ENCODE results near the gene PLEKHA3.
"Not testable (repeated sequence)": the region's sequence is repeated elsewhere in the genome, so short reads cannot be mapped to it uniquely, and the experiment has no call there.

PLEKHA3 gene

DNA sequence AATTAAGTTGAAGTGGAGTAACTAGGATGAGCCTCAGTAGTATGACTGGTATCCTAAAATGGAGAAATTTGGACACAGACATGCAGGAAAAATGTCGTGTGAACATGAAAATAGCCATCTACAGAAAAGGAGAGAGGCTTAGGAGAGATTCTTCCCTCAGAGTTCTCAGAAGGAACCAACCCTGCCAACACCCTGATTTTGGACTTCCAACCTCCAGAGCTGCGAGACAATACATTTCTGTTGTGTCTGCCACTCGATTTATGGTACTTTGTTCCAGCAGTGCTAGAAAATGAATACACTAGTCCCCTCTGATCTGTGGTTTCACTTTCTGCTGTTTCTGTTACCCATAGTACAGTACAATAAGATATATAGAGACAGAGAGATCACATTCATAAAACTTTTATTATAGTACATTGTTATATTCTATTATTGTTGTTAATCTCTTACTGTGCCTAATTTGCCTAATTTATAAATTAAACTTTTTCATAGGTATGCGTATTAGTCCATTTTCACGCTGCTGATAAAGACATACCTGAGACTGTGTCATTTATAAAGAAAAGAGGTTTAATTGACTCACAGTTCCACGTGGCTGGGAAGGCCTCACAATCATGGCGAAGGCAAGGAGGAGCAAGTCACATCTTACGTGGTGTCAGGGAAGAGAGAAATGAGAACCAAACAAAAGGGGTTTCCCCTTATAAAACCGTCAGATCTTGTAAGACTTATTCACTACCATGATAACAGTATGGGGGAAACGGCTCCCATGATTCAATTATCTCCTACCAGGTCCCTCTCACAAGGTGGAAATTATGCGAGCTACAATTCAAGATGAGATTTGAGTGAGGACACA lies 41.3 kb downstream of the PLEKHA3 start:
- no peak for DNase-seq (ENCODE audit: low read depth)
- TF ChIP-seq, protein P1, sequence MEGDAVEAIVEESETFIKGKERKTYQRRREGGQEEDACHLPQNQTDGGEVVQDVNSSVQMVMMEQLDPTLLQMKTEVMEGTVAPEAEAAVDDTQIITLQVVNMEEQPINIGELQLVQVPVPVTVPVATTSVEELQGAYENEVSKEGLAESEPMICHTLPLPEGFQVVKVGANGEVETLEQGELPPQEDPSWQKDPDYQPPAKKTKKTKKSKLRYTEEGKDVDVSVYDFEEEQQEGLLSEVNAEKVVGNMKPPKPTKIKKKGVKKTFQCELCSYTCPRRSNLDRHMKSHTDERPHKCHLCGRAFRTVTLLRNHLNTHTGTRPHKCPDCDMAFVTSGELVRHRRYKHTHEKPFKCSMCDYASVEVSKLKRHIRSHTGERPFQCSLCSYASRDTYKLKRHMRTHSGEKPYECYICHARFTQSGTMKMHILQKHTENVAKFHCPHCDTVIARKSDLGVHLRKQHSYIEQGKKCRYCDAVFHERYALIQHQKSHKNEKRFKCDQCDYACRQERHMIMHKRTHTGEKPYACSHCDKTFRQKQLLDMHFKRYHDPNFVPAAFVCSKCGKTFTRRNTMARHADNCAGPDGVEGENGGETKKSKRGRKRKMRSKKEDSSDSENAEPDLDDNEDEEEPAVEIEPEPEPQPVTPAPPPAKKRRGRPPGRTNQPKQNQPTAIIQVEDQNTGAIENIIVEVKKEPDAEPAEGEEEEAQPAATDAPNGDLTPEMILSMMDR (conservative IDR thresholded peaks at IDR 0.05; ENCODE audit: control insufficient read depth, insufficient read depth, low read depth, low read length): no peak
- no peak overlapping the region for H3K4me3 ChIP-seq (ENCODE audit: control insufficient read depth, low read depth, low read length)

DNA sequence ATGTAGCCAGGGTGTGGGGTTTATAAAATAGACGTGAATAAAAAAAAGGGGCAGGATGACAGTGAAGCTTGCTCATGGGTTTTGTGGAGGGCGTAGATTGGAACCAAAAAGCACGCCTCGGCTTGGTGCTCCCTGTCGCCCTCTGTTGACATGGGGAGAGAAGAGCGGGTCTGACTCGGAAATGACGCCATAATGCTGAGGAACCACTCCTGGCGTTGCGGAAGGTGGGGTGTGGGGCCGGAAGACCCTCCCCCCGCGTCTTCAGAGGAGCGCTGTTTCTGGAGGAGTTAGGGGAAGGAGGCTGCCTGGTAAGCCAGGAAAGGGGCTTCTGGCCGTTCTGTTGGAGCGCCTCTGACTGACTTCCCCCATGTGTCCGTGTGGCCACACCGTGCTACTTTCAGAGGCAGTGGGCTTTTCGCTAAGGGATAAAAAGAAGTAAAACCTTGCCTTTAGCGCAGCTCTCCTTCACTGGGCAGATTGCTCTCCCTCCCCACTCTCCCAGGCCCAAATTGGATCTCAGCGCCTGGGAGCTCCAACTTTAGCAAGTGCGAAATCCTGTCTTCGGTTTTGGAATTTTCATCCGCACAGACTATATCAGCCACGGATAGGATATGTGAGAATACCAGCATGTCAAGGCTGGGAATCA lies 42.8 kb downstream of the PLEKHA3 start:
- TF ChIP-seq, protein P1 (conservative IDR thresholded peaks at IDR 0.05; ENCODE audit: control insufficient read depth, insufficient read depth, low read depth, low read length): peak; percentile 85
- peak overlapping the region; percentile 78 for H3K4me3 ChIP-seq (ENCODE audit: control insufficient read depth, low read depth, low read length)
- DNase-seq (ENCODE audit: low read depth): peak; percentile 84

DNA sequence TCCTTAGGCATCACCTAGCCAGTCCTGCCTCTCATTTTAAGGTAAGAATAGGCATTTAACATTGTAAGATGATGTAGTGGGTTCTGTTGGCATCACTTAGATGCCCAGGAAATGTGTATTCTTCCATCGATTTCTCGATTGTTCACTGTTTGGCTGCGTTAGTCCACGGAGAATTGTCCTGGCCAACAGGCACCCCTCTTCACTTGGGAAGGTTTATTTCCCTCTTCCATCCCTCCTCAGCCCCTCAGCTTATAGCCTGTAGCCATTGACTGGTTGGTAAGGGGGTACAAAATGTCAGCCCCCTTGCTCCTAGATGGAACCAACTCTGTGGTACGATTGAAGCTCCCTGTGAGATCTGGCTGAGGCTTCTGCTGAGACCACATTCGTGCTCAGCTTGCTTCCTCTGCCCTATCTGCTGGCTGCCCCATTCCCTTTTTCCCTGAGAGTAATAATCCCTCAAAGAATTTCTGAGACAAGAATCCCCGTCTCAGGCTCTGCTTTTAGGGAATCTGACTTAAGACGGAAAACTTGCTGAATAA lies 43.4 kb downstream of the PLEKHA3 start:
- H3K4me3 ChIP-seq (ENCODE audit: control insufficient read depth, low read depth, low read length): peak overlapping the region; percentile 78
- TF ChIP-seq, protein P1 (conservative IDR thresholded peaks at IDR 0.05; ENCODE audit: control insufficient read depth, insufficient read depth, low read depth, low read length): no peak
- DNase-seq (ENCODE audit: low read depth): peak; percentile 8

DNA sequence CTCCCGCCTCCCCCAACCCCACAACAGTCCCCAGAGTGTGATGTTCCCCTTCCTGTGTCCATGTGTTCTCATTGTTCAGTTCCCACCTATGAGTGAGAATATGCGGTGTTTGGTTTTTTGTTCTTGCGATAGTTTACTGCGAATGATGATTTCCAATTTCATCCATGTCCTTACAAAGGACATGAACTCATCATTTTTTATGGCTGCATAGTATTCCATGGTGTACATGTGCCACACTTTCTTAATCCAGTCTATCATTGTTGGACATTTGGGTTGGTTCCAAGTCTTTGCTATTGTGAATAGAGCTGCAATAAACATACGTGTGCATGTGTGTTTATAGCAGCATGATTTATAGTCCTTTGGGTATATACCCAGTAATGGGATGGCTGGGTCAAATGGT lies 44.8 kb downstream of the PLEKHA3 start:
- DNase-seq (ENCODE audit: low read depth); H3K4me3 ChIP-seq (ENCODE audit: control insufficient read depth, low read depth, low read length): not testable (repeated sequence)

DNA sequence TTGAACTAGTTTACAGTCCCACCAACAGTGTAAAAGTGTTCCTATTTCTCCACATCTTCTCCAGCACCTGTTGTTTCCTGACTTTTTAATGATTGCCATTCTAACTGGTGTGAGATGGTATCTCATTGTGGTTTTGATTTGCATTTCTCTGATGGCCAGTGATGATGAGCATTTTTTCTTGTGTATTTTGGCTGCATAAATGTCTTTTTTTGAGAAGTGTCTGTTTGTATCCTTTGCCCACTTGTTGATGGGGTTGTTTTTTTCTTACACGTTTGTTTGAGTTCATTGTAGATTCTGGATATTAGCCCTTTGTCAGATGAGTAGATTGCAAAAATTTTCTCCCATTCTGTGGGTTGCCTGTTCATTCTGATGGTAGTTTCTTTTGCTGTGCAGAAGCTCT lies 45.2 kb downstream of the PLEKHA3 start:
- DNase-seq (ENCODE audit: low read depth); H3K4me3 ChIP-seq (ENCODE audit: control insufficient read depth, low read depth, low read length): not testable (repeated sequence)

DNA sequence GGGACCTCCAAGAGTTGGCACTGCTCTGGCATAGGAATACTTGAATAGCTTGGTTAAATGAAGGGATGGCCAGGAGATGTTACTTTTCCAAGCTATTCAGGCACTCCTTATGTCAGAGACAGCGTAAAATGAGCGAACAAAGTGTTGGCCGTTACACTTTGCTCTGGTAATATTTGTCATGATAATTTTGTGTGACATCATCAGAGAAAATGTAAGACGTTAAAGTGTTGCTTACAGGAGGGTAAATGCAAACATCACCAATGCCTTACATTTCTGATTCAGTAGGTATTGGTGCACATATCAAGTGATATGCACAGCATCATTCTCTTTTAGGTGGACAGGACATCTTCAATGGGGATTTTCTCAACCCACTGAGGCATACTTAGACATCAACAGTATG lies 46.0 kb downstream of the PLEKHA3 start:
- H3K4me3 ChIP-seq (ENCODE audit: control insufficient read depth, low read depth, low read length): no peak overlapping the region
- TF ChIP-seq, protein P1 (conservative IDR thresholded peaks at IDR 0.05; ENCODE audit: control insufficient read depth, insufficient read depth, low read depth, low read length): no peak
- DNase-seq (ENCODE audit: low read depth): no peak

DNA sequence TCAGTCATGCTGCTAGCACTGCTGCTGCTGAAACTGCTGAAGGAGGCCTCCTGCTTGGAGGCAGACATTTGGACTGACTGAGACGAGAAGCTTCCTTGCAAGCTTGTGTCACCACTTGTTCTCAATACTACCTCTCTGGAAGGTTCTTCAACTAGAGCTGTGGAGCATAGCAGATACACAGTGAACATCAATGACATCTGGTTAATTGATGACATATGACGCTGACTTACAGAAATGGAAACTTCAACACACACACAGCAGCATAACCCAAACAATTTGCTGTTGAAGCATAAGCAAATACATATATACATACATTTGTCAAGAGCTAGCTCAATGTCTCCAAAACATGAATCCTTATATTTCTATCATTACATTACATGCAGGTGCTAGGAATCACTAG lies 47.3 kb downstream of the PLEKHA3 start:
- DNase-seq (ENCODE audit: low read depth): no peak
- TF ChIP-seq, protein P1 (conservative IDR thresholded peaks at IDR 0.05; ENCODE audit: control insufficient read depth, insufficient read depth, low read depth, low read length): no peak
- no peak overlapping the region for H3K4me3 ChIP-seq (ENCODE audit: control insufficient read depth, low read depth, low read length)
